Activated T-cell treated with anti-CD3 and anti-CD28 coated beads for 48 hours (primary cell): ENCODE data around the gene C2orf81.

ENCODE experiments used
- DNase-seq: peaks from one replicate; pipeline ENCODE4 v3.0.0-alpha.2; 2020; ENCODE audit warnings: low read depth

C2orf81 gene

DNA sequence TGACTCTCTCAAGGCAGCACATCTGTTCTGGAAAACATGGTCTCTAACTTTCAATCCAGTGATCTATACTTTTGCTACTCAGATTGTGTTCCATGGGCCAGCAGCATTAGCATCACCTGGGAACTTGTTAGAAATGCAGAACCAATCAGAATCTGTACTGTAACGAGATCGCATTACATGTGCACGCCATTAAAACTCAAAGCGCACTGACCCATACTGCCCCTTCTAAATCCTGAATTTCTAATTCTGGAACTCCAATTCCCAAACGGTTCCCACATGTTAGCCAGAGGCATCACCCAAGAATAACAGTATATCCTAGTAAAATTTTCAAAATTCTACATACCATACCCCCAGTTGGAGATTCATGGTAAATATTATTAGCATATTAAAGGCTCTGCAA is 30.8 kb downstream of the C2orf81 start:
- no peak for DNase-seq

DNA sequence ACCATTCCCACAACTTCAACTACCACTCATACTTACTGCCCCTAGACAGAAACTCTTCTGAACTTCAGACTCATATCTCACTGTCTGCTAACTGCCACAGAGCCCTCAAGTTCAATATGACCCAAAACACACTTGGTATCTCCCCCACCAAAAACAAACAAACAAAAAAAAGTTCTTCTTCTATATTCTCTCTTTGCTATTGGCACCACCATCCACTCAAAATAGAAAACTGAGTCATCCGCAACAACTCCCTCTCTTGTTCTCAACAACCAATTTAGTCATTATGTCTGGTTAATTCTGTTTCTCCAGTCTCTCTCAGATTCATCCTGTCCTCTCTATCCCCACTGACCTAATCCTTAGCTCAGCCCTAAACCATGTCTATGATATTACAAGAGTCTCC is 34.1 kb downstream of the C2orf81 start:
- no peak for DNase-seq

- DNase-seq = no peak
Measured at GRCh38 chr2:74385396-74385795, 36.0 kb downstream of the C2orf81 start.

- no peak for DNase-seq
Measured at GRCh38 chr2:74384051-74384450, 37.4 kb downstream of the C2orf81 start.

DNA sequence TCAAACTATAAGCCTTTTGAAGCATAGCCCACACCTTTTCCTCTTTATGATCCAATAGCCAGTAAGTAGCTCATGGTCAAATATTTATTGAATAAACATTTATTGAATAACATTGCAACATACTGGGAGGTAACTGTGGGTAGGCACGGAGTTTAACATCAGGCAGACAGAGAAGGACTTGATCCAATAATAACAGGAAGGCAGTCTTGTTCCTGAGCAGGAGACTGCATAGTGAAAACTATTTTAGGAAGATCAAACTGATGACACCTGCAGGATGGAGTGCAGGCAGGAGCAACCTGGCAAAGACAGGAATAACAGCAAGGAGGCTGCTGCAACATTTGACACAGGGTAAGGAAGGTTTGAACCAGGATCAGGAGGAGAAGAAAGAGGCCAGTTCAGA is 38.2 kb downstream of the C2orf81 start:
- DNase-seq = no peak

DNA sequence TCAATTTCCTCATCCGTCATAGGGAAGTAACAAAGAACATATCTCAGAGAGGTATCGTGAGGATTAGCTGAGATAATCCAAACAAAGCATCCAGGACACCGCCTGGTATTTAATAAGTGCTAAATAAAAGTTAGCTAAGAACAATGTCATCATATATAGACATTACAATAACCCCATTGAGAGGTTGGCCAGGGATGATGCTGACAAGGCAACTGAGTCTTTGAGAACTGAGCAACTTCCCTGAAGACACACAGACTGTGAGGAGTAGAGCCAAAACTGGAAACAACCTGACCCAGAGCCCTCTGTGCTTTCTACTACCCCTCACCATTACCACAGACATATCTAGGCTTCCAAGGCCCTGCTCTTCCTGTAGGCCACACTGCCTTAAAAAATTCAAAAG is 39.7 kb downstream of the C2orf81 start:
- DNase-seq = no peak

DNA sequence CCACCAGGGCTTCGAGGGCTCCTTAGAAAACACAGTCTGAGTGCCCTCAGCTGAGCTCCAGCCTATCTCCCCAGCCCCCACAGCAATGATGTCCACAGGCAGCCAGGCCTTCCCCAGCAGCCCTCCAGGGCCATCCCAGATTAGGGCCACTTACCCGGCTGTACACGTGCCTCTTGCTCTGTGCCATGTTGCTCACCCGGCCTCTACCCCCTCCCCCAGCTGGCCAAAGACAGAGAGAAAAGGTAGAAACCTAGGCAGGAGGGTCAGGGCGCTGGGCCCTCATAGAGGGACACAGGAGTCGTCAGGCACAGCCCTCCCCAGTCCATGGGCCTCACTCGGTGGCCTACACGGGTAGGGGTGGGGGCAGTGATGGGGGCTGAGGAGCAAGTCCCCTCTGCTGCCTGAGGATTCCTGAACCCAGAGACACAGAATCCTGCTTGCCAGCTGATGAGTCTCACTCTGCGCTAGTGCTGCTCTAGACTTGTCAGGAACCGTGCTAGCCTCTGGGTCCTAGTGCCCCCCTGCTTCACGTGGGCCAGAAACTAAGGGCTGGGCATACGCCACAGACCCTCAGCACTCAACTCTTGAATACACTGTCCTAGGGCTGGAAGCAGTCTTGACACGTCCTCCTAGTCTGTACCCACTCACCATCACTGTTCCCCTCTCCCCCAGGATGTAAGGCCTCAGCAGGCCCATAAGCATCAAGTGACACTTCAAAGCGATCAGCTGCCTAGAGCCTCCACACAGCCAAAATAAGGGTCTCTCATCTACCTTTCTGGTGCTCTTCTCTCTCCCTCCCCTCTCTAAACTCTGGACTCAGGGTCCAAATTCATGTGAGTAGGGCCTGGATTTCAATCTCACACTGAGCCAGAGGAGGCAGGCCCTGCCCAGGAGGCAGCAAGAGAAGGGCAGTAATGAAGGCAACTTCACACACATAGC is 41.3 kb downstream of the C2orf81 start, which contains the start of gene DCTN1:
Gene DCTN1, minus strand, starts transcription at position 461 of the 939 bp plus-strand sequence. Its CDS starts 274 bp downstream, at position 187.
- no peak for DNase-seq

GRCh38 chr2:74378007-74378406 is 43.4 kb downstream of the C2orf81 start:
- DNase-seq = no peak

GRCh38 chr2:74375838-74376237 is 45.6 kb downstream of the C2orf81 start:
- no peak for DNase-seq

DNA sequence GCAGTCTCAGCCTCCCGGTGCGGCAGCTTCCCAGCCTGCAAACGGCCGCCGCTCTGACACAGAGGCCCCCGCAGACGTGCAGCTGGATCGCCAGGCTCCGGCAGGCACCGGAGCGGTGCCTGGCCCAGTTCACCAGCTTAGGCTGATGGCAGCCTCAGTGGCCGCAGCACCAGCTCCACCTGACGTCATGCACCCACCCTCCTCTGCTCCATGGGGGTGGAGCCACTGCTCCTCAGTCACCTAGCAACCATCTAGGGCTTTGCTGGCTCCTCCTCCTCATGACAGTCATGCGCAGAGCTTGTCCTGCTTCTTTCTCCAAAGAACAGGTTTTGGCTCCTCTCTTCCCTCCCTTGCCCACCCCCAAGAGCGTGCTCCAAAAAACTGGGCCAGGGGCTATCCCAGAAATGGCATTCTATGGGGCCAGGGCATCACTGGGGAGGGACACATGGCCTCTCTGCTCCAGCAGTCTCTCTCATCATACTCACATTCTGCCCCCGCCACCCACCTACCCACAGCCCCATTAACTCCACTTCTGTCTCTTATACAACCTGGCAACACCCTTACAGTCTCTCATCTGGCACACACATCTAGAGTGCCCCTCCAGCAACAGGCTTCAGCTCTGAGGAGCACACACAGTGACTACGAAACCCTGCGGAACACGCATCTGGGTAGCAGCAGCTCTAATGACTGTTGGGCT is 46.8 kb downstream of the C2orf81 start:
- no peak for DNase-seq

- no peak for DNase-seq
Measured at GRCh38 chr2:74373985-74374384, 47.4 kb downstream of the C2orf81 start.

GRCh38 chr2:74373221-74373676 is 48.2 kb downstream of the C2orf81 start:
- no peak for DNase-seq

DNA sequence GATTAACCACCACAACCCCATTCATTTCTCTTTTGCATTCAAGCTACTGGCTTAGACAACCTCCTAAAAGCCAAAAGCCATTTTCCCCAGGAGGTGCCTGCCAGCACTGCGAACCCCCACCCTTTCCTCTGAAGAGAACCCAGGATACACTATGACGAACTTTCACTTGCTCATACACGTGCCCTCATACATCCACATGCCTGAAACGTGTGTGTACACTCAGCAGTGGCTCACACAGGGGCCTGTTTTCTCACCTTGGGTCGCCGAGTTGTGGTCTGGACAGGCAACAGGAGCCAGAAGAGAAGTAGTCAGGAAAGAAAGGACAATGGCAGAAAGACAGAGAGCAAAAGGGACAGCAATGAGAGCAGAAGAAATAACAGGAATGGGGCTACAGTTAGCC is 48.7 kb downstream of the C2orf81 start:
- no peak for DNase-seq

DNA sequence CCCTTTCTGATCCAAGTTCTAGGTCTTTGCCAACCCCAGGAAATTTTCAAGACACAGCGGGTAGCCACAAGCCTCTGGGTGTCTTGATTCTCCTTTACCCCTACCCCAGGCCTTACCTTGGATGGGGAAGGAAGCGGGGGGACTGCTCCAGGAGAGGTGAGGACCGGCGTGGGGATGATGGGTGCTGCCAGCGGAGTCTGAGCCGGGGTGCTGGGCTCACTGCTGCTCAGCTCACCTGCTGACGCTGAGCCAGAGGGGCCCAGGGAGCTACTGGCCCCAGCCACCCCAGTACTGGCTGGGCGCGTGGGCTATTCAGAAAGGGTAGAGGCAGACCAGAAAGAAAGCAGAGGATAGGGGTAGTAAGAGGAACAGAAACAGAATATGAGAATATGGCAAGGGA is 50.0 kb downstream of the C2orf81 start:
- no peak for DNase-seq

DNA sequence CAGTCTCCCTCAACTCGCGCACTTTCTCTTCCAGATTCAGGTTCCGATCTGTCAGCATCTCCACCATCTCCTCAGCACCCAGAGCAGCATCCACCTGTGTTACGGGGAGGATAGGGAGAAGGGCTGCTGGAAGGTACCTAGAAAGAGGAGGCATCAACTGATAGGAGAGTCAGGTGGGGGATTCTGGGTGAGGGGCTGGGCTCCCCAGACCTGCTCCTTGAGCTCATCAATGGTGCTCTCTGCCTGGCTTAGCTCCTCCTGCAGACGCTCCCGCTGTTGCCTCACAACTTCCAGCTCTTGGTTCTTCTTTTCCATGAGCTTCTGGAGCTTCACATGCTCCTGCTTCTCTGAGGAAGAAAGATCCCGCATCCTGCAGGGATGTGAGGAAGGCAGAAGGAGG is 51.4 kb downstream of the C2orf81 start:
- no peak for DNase-seq

GRCh38 chr2:74368499-74368898 is 52.9 kb downstream of the C2orf81 start:
- no peak for DNase-seq

GRCh38 chr2:74367789-74368188 is 53.6 kb downstream of the C2orf81 start:
- DNase-seq = no peak

DNA sequence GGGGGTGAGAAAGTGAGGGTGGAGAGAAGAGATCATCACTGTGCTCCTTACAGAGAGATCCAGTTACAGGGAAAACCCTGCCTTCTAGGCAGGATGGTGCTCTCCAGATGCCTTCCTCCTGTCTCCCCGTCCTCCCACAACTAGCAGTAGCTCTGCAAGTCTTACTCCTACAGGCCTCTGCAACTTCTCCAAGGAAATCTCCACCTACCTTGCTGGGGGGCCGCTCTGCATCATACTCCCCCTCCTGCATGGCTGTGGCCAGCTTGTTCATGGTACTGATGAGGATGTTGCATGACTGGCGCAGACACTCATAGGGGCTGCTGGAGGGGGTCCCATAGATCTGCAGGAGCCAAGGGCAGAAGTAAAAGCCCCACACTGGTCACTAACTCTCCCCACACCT is 55.4 kb downstream of the C2orf81 start:
- no peak for DNase-seq

DNA sequence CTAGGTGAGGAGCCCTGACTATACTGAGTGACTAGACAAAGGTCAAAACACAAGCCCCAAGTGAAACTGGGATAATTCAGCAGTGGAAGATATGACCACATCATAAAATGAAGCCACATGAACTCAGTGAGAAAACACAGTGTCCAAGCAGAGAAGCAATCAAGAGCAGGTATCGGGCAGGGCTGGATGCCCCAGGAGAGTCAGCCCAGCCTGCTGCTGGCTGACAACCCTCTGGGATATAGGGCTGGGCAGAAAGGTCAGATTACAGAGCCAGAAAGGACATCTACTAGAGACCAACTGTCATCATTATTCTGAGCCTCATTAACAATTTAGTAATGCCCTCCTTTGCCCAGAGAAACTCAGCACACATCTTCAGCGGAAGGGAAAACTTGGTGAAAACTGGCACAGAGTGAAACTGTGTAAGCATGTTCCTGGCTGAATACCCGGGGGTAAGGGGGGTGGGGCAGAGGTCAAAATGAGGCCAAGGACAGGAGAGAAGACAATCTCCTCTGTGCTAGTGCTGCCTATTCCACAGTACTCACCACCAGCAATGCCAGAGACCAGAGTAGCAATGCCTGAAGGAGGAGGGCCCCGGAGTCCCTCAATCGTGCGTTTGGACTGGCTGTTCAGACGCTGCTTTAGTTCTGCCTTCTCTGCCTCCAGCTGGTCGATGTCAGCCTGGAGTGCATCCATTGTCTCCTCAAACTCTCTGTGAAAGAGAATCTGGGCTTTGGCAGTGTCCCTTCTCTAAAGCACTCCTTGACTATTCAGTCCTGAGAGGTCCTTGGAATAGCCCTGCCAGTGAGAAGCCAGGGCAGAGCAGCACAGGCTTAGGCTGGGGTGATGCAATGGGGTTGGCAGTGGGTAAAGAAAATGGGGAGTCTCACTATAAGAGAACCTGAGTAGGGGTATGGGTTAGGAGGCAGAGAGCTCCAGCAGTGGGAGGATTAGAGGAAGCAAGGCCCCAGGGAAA is 56.6 kb downstream of the C2orf81 start:
- no peak for DNase-seq
